Measurements from ENCODE around the gene VANGL2.

The VANGL2 gene

DNA sequence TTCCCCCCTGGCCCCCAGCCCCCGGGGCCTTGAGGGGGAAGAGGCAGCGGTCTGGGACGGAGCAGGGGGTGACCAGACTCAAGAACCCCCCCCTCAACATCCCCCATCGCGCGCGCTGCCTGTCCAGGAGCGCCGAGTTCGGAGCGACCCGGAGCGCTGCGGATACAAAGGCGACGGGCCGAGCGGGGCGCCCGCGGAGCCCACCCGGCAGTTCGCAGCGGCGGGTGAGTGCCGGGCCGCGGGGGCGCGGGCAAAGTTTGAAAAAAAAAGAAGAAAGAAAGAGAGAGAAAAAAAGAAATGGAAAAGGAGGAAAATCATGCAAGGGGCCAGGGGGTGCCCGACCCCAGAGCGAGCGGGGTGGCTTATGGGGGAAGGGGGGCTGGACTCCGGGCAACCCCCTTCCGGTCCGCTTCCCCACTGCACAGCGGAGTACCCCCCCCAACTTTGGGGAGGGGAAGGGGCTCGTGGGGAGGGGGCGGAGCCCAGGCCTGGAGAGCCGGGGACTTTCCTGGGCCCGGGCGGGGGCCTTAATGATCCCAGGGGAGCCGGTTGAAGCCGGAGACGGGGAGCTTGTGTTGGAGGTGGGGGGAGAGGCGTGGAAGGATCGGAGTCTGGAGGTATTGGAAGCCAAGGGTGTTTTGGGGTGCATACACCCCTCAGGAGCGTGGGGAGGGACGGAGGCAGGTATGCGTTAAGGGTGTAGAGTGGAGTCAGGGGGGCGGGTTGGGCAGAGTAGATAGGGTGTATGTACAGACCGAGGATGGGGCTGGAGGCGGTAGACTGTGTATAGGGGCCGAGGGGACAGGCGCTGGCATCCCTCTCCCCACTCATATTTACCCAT lies 502 bp downstream of the VANGL2 start:
- TF ChIP-seq, protein P1, sequence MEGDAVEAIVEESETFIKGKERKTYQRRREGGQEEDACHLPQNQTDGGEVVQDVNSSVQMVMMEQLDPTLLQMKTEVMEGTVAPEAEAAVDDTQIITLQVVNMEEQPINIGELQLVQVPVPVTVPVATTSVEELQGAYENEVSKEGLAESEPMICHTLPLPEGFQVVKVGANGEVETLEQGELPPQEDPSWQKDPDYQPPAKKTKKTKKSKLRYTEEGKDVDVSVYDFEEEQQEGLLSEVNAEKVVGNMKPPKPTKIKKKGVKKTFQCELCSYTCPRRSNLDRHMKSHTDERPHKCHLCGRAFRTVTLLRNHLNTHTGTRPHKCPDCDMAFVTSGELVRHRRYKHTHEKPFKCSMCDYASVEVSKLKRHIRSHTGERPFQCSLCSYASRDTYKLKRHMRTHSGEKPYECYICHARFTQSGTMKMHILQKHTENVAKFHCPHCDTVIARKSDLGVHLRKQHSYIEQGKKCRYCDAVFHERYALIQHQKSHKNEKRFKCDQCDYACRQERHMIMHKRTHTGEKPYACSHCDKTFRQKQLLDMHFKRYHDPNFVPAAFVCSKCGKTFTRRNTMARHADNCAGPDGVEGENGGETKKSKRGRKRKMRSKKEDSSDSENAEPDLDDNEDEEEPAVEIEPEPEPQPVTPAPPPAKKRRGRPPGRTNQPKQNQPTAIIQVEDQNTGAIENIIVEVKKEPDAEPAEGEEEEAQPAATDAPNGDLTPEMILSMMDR (conservative IDR thresholded peaks at IDR 0.05) = no peak
- TF ChIP-seq ZFX (IDR thresholded peaks at IDR 0.05) = no peak
- H3K27ac ChIP-seq = no peak overlapping the region

DNA sequence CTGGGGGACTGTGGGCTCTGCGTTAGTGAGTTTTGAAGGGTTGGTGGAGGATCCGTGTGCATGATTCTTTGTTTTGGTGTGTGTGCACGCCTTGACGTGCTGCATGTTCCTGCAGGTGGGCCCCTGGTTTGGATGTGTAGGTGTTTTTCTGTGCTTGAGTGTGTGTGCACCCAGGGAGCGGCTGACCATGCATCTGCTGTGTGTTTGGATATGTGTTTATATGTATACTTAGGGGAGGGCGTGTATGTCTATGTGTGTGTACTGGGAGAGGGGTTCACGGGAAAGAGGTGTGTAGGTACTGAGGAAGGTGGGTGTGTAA lies 1.1 kb downstream of the VANGL2 start:
- no peak overlapping the region for H3K27ac ChIP-seq
- TF ChIP-seq, protein P1 (conservative IDR thresholded peaks at IDR 0.05) = no peak
- no peak for TF ChIP-seq ZFX (IDR thresholded peaks at IDR 0.05)

DNA sequence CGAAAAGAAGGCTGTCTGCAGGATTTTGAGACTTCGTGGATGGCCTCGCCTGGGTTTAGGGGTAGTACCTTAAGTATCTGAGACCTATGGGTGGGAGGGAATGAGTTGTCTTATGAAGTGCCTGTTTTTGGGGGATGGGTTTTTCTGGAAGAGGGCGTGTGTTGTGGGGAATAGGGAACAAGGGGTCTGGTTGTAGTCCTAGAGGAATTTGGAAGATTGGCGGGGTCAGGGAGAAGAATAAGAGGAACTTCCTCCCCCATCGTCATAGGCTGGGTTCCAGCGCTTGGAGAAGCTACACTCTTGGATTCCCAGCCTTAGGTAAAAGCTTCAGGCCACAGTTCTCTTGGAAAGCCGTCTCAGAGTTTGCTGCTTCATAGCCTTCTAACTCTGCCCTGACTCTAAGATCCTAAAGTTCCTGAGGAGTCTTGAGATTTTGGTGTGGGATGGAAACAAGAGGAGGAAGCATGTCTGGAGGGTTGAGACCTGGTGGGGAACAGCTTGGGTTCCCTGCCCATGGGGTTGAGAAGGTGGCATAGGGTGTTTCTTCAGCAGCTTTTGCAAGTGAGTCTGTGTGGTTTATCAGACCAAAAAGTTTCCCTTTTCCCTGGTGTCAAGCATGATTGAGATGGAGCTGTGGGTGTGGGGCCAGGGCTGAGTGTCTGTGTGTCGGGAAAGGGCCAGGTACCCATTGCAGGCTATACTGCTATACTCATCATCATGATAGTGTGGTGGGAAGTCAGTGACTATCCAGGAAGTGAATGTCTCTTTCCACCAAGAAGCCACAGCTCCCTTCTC lies 1.8 kb downstream of the VANGL2 start:
- no peak for TF ChIP-seq ZFX (IDR thresholded peaks at IDR 0.05)
- TF ChIP-seq, protein P1 (conservative IDR thresholded peaks at IDR 0.05) = no peak
- H3K27ac ChIP-seq = no peak overlapping the region

DNA sequence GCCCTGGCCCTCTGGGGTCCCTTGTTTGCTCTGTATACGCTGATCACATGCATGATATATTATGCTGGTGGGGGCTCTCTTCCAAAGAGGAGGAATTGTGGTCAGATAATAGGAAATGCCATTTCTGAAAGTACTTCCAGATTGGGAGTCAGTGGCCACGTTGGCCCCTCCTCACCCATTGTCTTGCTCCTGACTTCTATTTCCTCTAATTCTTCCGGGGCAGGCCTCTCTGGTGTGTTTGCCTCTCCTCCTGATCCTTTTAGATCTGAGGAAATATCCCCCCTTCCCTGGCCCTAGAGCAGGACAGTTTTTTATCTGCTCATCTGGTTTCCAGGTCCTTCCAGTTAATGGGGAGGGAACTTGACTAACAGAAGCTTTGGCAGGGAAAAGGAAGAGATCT lies 2.9 kb downstream of the VANGL2 start:
- TF ChIP-seq, protein P1 (conservative IDR thresholded peaks at IDR 0.05) = no peak
- TF ChIP-seq ZFX (IDR thresholded peaks at IDR 0.05) = no peak
- no peak overlapping the region for H3K27ac ChIP-seq

DNA sequence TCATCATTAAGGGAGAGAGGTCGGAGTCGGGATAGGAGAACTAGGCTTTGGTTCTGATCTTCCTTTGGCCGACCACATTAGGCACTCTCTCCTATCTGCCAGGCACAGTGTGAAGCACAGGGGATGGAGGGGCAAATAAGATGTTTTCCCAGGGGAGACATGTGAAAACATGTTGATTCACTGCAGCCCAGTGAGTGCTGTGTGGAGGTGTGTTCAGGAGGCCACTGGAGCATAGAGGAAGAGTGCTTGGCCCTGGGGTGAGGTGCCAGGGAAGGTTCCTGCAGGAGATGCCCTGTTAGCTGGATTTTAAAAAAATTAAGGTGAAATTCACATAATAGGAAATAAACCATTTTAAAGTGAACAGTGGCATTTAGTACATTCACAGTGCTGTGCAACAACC lies 3.7 kb downstream of the VANGL2 start:
- TF ChIP-seq, protein P1 (conservative IDR thresholded peaks at IDR 0.05) = no peak
- TF ChIP-seq ZFX (IDR thresholded peaks at IDR 0.05) = no peak
- H3K27ac ChIP-seq = no peak overlapping the region

DNA sequence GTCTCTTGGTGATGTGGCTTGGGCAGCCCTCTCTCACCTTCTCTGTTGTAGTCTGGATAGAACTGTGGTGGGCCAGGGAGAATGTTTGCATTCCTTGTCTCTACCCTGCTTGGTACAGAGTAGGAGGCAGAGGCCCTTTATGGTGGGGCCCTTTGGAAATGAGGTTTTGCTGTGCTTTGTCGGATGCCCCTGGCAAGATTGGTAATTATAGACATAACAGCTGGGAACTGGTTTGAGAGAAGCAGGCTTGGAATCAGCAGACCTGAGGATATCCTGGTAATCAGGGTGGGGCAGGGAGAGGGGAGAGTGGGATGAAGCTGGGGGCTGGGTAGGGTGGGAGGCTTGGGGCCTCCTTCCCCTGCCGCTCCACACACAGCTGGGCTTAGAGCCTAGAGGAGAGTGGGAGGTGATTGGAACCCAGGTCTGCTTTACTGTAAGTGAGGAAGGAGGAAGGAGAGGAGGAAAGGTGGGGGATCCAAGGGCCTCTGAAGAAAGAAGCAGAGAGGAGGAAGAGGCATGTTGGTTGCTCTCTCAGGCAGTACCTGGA lies 5.0 kb downstream of the VANGL2 start:
- no peak overlapping the region for H3K27ac ChIP-seq
- TF ChIP-seq ZFX (IDR thresholded peaks at IDR 0.05) = no peak
- TF ChIP-seq, protein P1 (conservative IDR thresholded peaks at IDR 0.05) = no peak

Data from C4-2B (cell line).